ENCODE results near the gene RHBDF1. TPM values are rescaled to one million over a fixed set of nuclear protein-coding genes. Genes with fewer than 3 reads are reported as not detected.
"Not testable (repeated sequence)": the region's sequence is repeated elsewhere in the genome, so short reads cannot be mapped to it uniquely, and the experiment has no call there.

Gene RHBDF1
- total and polyA plus RNA-seq, 10 donors = 6.5 to 23.0 (median 10.6) TPM

DNA sequence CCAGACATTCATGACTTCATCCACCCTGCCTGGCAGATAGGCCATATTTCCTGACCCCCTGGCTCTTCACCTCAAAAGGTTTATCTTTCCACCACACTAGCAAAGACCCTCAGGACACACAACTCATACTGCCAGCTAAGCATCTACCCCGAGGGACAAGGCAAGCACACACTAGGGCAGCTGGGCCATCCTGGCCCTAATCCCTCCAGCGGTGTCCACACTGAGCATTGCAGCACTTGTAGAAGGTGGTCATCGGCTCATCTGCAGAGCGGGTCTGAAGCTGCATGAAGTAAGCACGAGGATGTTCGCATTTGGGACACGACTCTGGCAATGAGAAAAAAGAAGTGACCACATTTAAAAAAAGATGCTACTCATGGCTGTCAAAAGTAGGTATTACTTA lies 25.2 kb downstream of the RHBDF1 start:
- Histone ChIP-seq H3K27ac (no peak overlapping the region), H3K4me1 (peaks cover 3 to 29% (median 17%) of the 10 kb centered on the region in 6 donors), H3K9me3 (no peaks in the 10 kb centered on the region), H3K27me3 (replicated peaks in 1 of 7) (no peaks in the 10 kb centered on the region), H3K36me3 (peaks cover 0 to 92% (median 47%) of the 10 kb centered on the region in 6 donors), H3K4me3 (no peak overlapping the region)
- no peak for DNase-seq
- TF ChIP-seq, protein P1, sequence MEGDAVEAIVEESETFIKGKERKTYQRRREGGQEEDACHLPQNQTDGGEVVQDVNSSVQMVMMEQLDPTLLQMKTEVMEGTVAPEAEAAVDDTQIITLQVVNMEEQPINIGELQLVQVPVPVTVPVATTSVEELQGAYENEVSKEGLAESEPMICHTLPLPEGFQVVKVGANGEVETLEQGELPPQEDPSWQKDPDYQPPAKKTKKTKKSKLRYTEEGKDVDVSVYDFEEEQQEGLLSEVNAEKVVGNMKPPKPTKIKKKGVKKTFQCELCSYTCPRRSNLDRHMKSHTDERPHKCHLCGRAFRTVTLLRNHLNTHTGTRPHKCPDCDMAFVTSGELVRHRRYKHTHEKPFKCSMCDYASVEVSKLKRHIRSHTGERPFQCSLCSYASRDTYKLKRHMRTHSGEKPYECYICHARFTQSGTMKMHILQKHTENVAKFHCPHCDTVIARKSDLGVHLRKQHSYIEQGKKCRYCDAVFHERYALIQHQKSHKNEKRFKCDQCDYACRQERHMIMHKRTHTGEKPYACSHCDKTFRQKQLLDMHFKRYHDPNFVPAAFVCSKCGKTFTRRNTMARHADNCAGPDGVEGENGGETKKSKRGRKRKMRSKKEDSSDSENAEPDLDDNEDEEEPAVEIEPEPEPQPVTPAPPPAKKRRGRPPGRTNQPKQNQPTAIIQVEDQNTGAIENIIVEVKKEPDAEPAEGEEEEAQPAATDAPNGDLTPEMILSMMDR (IDR thresholded peaks at IDR 0.05 in 8 of 11, conservative IDR thresholded peaks at IDR 0.05 in 3 of 11) = no peak
- TF ChIP-seq POLR2AphosphoS5 (IDR thresholded peaks at IDR 0.05) (no peak), POLR2A (IDR thresholded peaks at IDR 0.05) (no peak)
- intact Hi-C loops (cut with DNase I; ENCODE audit: low total_unique reads) = no loop called here
- WGBS, 5 donors = 93 to 96% (median 96%) methylated on average over 7 of the region's 7 CpGs

DNA sequence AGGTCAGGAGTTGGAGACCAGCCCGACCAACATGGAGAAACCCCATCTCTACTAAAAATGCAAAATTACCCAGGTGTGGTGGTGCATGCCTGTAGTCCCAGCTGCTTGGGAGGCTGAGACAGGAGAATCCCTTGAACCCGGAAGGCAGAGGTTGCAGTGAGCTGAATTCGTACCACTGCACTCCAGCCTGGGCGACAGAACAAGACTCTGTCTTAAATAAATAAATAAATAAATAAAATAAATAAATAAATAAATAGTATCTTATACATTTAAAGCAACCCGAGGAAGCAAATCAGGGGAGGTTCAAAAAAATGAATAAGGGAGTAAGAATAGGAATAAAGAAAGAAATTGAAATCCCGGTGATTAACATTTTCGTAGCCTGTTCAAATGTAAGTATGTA lies 25.9 kb downstream of the RHBDF1 start:
- H3K27me3 ChIP-seq (replicated peaks in 1 of 7); H3K9me3 ChIP-seq; H3K4me3 ChIP-seq; DNase-seq; H3K27ac ChIP-seq; intact Hi-C loops (cut with DNase I; ENCODE audit: low total_unique reads): not testable (repeated sequence)
- H3K36me3 ChIP-seq = peaks cover 0 to 98% (median 50%) of the 10 kb centered on the region in 6 donors
- H3K4me1 ChIP-seq = peaks cover 0 to 29% (median 10%) of the 10 kb centered on the region in 6 donors
- WGBS, 5 donors = 93 to 99% (median 97%) methylated on average over 7 of the region's 7 CpGs

DNA sequence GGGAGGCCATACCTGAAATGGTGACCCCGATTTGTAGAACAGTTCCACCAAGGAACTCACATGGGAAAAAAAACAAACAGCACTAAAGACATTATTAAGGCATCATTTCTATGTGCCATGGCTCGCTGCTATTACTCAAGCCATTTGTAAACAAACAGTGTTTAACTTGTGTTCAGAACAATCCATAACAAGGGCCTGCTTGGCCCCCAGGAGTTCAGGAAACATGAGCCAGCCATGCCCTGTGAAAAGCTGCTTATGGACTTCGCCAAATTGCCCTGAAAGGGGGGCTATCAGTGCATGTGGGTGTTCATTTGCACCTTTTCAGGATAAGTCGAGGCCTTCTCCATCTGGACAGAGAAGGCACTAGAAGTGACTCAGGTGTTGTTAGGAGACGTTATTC lies 27.0 kb downstream of the RHBDF1 start:
- H3K4me3 ChIP-seq = no peak overlapping the region

DNA sequence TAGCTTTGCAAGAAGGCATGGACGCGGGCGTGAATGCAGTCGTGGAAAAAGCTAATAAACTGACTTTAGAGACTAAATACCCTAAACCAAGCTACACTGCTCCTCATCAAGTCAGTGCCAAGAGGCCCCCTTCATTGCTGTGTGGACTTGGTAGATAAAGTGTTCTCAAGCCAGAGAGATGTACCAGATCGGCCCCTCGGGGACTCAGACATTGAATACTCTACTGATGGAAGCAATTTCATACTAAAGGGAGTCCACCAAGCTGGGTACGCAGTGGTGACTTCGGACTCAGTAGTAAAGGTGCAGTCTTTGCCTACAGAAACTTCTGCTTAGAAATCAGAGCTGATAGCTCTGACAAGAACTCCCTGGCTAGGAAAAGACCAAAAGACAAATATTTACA lies 27.8 kb downstream of the RHBDF1 start:
- DNase-seq = no peak
- Histone ChIP-seq H3K9me3 (no peaks in the 10 kb centered on the region), H3K27ac (no peak overlapping the region), H3K27me3 (replicated peaks in 1 of 7) (no peaks in the 10 kb centered on the region), H3K4me1 (peaks cover 0 to 20% (median 3%) of the 10 kb centered on the region in 6 donors), H3K36me3 (peaks cover 0 to 87% (median 41%) of the 10 kb centered on the region in 6 donors), H3K4me3 (no peak overlapping the region)
- intact Hi-C loops (cut with DNase I; ENCODE audit: low total_unique reads) = no loop called here
- TF ChIP-seq, protein P1 (IDR thresholded peaks at IDR 0.05 in 8 of 11, conservative IDR thresholded peaks at IDR 0.05 in 3 of 11) = no peak
- no peak for TF ChIP-seq POLR2AphosphoS5 (IDR thresholded peaks at IDR 0.05)
- TF ChIP-seq POLR2A (IDR thresholded peaks at IDR 0.05) = no peak
- WGBS, 5 donors = 92 to 97% (median 95%) methylated on average over 8 of the region's 8 CpGs

More for the DNA sequence above, 27.0 kb downstream of the RHBDF1 start:
- no peaks in the 10 kb centered on the region for H3K27me3 ChIP-seq (replicated peaks in 1 of 7)
- intact Hi-C loops (cut with DNase I; ENCODE audit: low total_unique reads) = no loop called here
- TF ChIP-seq POLR2A (IDR thresholded peaks at IDR 0.05) (no peak), POLR2AphosphoS5 (IDR thresholded peaks at IDR 0.05) (no peak)
- TF ChIP-seq, protein P1 (IDR thresholded peaks at IDR 0.05 in 8 of 11, conservative IDR thresholded peaks at IDR 0.05 in 3 of 11) = no peak
- H3K36me3 ChIP-seq = peaks cover 0 to 95% (median 46%) of the 10 kb centered on the region in 6 donors
- 95 to 97% (median 96%) methylated on average over 5 of the region's 5 CpGs for WGBS, 5 donors
- H3K9me3 ChIP-seq = no peaks in the 10 kb centered on the region
- no peak for DNase-seq
- H3K4me1 ChIP-seq = peaks cover 0 to 18% (median 1%) of the 10 kb centered on the region in 6 donors
- no peak overlapping the region for H3K27ac ChIP-seq

DNA sequence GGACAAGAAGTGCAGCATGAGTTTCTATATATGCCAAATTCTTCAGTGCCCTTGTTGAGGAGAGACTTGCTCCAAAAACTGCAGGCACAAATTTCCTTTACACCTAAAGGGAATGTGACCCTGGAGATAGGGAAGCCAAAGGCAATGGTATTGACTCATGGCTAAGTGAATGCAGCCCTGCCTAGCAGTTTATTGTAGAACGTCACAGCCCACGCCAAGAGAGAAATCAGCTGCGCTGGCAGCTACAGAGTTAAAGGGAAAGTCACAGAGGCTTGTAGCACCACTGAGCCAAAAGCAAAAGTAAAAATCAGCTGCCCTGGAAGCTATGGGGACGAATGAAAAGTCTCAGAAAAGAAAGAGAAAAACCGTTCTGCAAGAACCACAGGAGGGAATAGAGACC lies 29.1 kb downstream of the RHBDF1 start:
- DNase-seq = no peak
- intact Hi-C loops (cut with DNase I; ENCODE audit: low total_unique reads) = no loop called here
- Histone ChIP-seq H3K36me3 (peaks cover 0 to 74% (median 35%) of the 10 kb centered on the region in 6 donors), H3K4me3 (no peak overlapping the region), H3K4me1 (peaks cover 5 to 34% (median 15%) of the 10 kb centered on the region in 6 donors), H3K27ac (no peak overlapping the region), H3K9me3 (no peaks in the 10 kb centered on the region), H3K27me3 (replicated peaks in 1 of 7) (no peaks in the 10 kb centered on the region)
- WGBS, 5 donors = 84 to 92% (median 87%) methylated on average over 5 of the region's 5 CpGs
- TF ChIP-seq, protein P1 (IDR thresholded peaks at IDR 0.05 in 8 of 11, conservative IDR thresholded peaks at IDR 0.05 in 3 of 11) = no peak
- no peak for TF ChIP-seq POLR2A (IDR thresholded peaks at IDR 0.05)
- no peak for TF ChIP-seq POLR2AphosphoS5 (IDR thresholded peaks at IDR 0.05)
